Gastroesophageal sphincter (tissue), 4 donors: ENCODE measurements around the gene CCDC117. TPM values are rescaled to one million over a fixed set of nuclear protein-coding genes. Genes with fewer than 3 reads are reported as not detected.

ENCODE experiments used
- ATAC-seq: fragments of 150-250 bp; one replicate; pipeline ENCODE4 v1.9.1; 2016; ENCODE audit warnings: mild to moderate bottlenecking, moderate library complexity
- H3K27ac ChIP-seq, 4 donors: fragments of 200-600 bp; sonication (generic) in 3 of 4; 1 replicate in 3 of 4; 2 replicates in 1 of 4; pipeline ENCODE4 v1.5.1; 2016 to 2019
- H3K27me3 ChIP-seq: fragments of 200-600 bp; sonication (generic); one replicate; pipeline ENCODE4 v1.5.1; 2019
- H3K36me3 ChIP-seq, 2 donors: fragments of 200-600 bp; sonication (generic); one replicate each; pipeline ENCODE4 v1.5.1; 2019; ENCODE audit warnings: control low read depth in 1 of 2
- H3K4me1 ChIP-seq, 3 donors: fragments of 200-600 bp; sonication (generic); 1 replicate in 2 of 3; 2 replicates in 1 of 3; pipeline ENCODE4 v1.5.1; 2016 to 2019; ENCODE audit warnings: control low read depth in 2 of 3
- H3K4me3 ChIP-seq, 2 donors: fragments of 200-600 bp; sonication (generic); one replicate each; pipeline ENCODE4 v1.5.1; 2019; ENCODE audit warnings: mild to moderate bottlenecking in 1 of 2, moderate library complexity in 1 of 2
- H3K9me3 ChIP-seq, 3 donors: fragments of 200-600 bp; sonication (generic); one replicate each; pipeline ENCODE4 v1.5.1; 2017 to 2019; ENCODE audit warnings: control low read depth in 2 of 3
- EP300 ChIP-seq: sonication (generic); formaldehyde crosslinking; IDR thresholded peaks from one replicate; pipeline ENCODE4 v1.6.1; 2017; ENCODE audit warnings: antibody characterized with exemption, mild to moderate bottlenecking
- POLR2A ChIP-seq, 2 donors: fragments of 450-650 bp; IDR thresholded peaks; one replicate each; pipeline ENCODE4 v1.6.1; 2017; ENCODE audit warnings: antibody characterized with exemption in 2 of 2, mild to moderate bottlenecking in 2 of 2, moderate library complexity in 1 of 2
- POLR2AphosphoS5 ChIP-seq: sonication (generic); formaldehyde crosslinking; IDR thresholded peaks from one replicate; pipeline ENCODE4 v1.6.1; 2017; ENCODE audit warnings: antibody characterized with exemption
- WGBS, 2 donors: methylation state at CpG; one replicate each; pipeline ENCODE4 v1.1.5; 2018; ENCODE audit warnings: low coverage in 1 of 2; 5-methylcytosine and 5-hydroxymethylcytosine counted together
- total RNA-seq, 4 donors: library from RNA; depleted of rRNA; stranded (reverse); fragments of >200 nt; gene quantifications; one replicate each; pipeline ENCODE4 v1.1.0, GENCODE V29; 2016
- TF ChIP-seq, protein P1 (sequence below), 4 experiments: fragments of 200-600 bp in 2 of 4; fragments of 450-650 bp in 2 of 4; sonication (generic) in 1 of 4; IDR thresholded peaks; one replicate each; pipeline ENCODE4 v1.5.1; 2017 to 2019; ENCODE audit warnings: antibody characterized with exemption in 4 of 4, mild to moderate bottlenecking in 2 of 4, moderate library complexity in 2 of 4

CCDC117 gene
- total RNA-seq, 4 donors from 2014 or later, result 23.2 to 34.2 (median 25.7) TPM

DNA sequence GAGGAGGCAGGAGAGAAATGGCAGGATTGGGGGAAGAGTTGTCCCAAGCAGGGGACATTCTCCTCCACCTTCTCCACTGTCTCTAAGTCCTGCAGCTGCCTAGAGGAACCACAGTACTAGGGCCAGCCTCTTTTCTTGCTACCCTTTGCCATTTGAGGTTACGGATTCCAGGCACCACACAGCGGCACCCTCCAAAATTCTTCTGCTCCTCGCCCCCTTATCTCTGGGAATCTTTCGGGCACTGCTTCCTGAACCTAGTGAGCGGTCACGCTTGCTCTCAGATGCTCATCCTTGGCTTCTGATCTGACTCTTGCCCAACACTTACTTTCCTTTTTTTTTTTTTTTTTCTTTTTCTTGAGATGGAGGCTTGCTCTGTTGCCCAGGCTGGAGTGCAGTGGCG lies 54.4 kb downstream of the CCDC117 start:
- Histone ChIP-seq H3K27ac (no peak overlapping the region), H3K4me1 (peaks cover 0 to 18% (median 0%) of the 10 kb centered on the region in 3 donors), H3K9me3 (no peaks in the 10 kb centered on the region), H3K36me3 (no peaks in the 10 kb centered on the region), H3K4me3 (no peak overlapping the region), H3K27me3 (no peaks in the 10 kb centered on the region)
- WGBS, 2 donors, result 92% methylated on average over 6 to 7 of the region's 7 CpGs
- TF ChIP-seq POLR2A (IDR thresholded peaks at IDR 0.05), result no peak
- TF ChIP-seq, protein P1, sequence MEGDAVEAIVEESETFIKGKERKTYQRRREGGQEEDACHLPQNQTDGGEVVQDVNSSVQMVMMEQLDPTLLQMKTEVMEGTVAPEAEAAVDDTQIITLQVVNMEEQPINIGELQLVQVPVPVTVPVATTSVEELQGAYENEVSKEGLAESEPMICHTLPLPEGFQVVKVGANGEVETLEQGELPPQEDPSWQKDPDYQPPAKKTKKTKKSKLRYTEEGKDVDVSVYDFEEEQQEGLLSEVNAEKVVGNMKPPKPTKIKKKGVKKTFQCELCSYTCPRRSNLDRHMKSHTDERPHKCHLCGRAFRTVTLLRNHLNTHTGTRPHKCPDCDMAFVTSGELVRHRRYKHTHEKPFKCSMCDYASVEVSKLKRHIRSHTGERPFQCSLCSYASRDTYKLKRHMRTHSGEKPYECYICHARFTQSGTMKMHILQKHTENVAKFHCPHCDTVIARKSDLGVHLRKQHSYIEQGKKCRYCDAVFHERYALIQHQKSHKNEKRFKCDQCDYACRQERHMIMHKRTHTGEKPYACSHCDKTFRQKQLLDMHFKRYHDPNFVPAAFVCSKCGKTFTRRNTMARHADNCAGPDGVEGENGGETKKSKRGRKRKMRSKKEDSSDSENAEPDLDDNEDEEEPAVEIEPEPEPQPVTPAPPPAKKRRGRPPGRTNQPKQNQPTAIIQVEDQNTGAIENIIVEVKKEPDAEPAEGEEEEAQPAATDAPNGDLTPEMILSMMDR (IDR thresholded peaks at IDR 0.05), result no peak
- TF ChIP-seq EP300, result no peak
- TF ChIP-seq POLR2AphosphoS5, result no peak
- ATAC-seq, result no peak

DNA sequence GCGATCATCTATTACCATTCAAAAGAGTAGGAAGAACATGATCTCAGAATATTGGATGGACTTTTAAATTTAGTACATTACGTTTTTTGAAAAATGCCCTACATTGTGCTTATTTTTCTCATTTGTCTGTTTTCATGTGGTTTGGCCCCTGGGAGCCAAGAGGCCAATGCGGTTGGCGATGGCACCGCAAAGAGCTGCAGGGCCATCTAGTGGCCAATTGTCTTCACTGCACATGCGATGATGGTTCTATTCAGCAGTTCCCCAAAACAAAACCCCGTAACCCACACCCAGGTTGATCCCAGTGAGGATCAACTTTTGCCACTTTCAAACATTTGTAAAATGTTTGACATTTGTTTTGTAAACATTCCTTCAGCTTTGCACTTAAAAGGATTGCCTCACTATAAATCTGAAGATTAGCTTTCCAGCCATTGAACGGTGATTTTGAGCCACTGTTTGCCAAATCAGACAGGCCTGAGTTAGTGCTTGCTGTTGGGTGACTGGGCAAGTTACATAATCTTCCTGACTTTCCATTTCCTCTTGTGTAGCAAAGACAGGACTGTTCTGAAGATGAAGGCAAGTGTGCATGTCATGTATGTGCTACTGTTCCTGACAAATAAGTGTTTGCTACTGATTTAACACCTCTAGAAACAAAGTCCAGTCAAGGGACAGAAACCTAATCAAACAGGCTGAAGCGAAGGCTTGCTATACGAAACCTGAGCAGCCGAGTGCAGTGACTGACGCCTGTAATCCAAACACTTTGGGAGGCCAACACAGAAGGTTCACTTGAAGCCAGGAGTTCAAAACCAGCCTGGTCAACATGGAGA lies 57.1 kb downstream of the CCDC117 start:
- Histone ChIP-seq H3K27ac (peak overlapping the region in 2 of 4 donors; percentile 11 to 49), H3K36me3 (peaks cover 0 to 6% of the 10 kb centered on the region in 2 donors), H3K4me3 (no peak overlapping the region), H3K4me1 (peaks cover 0 to 18% (median 0%) of the 10 kb centered on the region in 3 donors), H3K9me3 (no peaks in the 10 kb centered on the region), H3K27me3 (no peaks in the 10 kb centered on the region)
- TF ChIP-seq POLR2AphosphoS5, result peak; percentile 18
- TF ChIP-seq, protein P1 (IDR thresholded peaks at IDR 0.05), result peak in 3 of 4 experiments; percentile 96 to 98 (median 96)
- no peak for TF ChIP-seq POLR2A (IDR thresholded peaks at IDR 0.05)
- WGBS, 2 donors, result 33 to 34% methylated on average over 12 of the region's 12 CpGs
- peak; percentile 87 for ATAC-seq

DNA sequence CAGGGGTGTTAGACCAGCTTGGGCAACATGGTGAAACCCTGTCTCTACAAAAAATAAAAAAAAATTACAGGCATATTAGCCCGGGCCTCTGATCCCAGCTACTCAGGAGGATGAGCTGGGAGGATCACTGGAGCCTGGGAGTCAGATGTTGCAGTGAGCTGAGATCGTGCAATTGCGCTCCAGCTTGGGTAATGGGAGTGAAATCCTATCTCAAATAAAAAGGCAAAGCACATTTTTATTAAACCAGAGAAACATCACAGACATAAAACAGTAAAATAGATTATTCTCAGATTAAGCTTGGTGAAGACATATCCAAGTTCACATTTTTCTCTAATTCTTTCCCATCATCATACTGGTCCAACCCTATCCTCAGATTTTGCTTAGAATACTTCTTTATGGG lies 57.9 kb downstream of the CCDC117 start:
- Histone ChIP-seq H3K4me3 (no peak overlapping the region), H3K36me3 (peaks cover 0 to 6% of the 10 kb centered on the region in 2 donors), H3K9me3 (no peaks in the 10 kb centered on the region), H3K27me3 (no peaks in the 10 kb centered on the region), H3K27ac (no peak overlapping the region), H3K4me1 (peaks cover 0 to 18% (median 0%) of the 10 kb centered on the region in 3 donors)
- no peak for ATAC-seq
- TF ChIP-seq, protein P1 (IDR thresholded peaks at IDR 0.05), result no peak
- no peak for TF ChIP-seq POLR2AphosphoS5
- no peak for TF ChIP-seq POLR2A (IDR thresholded peaks at IDR 0.05)
- no peak for TF ChIP-seq EP300
- WGBS, 2 donors, result 83 to 92% methylated on average over 1 to 3 of the region's 3 CpGs

DNA sequence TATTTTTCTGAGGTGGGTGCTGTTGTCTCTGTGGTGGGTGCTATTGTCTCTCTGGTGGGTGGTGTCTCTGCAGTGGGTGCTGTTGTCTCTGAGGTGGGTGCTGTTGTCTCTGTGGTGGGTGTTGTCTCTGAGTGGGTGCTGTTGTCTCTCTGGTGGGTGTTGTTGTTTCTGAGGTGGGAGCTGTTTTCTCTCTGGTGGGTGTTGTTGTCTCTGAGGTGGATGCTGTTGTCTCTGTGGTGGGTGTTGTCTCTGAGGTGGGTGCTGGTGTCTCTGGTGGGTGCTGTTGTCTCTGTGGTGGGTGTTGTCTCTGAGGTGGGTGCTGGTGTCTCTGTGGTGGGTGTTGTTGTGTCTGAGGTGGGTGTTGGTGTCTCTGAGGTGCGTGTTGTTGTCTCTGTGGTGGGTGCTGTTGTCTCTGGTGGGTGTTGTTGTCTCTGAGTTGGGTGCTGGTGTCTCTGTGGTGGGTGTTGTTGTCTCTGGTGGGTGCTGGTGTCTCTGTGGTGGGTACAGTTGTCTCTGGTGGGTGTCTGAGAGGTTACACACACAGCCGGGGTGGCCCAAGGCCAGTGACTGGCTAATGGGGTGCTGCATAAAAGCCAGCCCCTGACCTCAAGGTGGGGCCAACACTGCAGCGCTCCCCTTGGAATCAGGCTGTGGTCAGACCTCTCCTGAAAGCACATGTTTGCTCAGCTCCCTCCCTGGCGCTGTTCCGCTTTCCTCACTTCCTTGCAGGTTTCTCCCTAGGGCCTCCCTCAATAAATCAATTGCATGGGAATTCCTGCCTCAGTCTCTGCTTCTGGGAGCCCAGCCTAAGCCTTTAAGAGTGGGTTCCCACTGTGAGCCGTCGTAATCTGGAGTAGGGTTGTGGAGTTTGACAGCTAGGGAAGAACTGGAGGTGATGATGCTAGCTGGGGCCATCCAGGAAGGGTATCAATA lies 58.9 kb downstream of the CCDC117 start:
- no peaks in the 10 kb centered on the region for H3K27me3 ChIP-seq
- 81% methylated on average over 5 of the region's 7 CpGs; no CpG with 5 or more reads in 1 of the 2 donors for WGBS, 2 donors
- H3K4me3 ChIP-seq, result no peak overlapping the region
- no peaks in the 10 kb centered on the region for H3K9me3 ChIP-seq
- peaks cover 0 to 18% (median 0%) of the 10 kb centered on the region in 3 donors for H3K4me1 ChIP-seq
- H3K36me3 ChIP-seq, result peaks cover 0 to 6% of the 10 kb centered on the region in 2 donors
- TF ChIP-seq, protein P1 (IDR thresholded peaks at IDR 0.05), result no peak
- TF ChIP-seq POLR2A (IDR thresholded peaks at IDR 0.05) (no peak), EP300 (no peak), POLR2AphosphoS5 (no peak)
- H3K27ac ChIP-seq, result no peak overlapping the region
- no peak for ATAC-seq
